AG10803 (cell line): ENCODE data around the gene PFN1.

Source experiments
- DNase-seq: peaks from one replicate; pipeline ENCODE4 v3.0.0; 2010; ENCODE audit warnings: low read depth
- H3K4me3 ChIP-seq: 2 replicates; pipeline ENCODE4 v1.5.1; 2011; ENCODE audit warnings: mild to moderate bottlenecking, low read length, control low read depth
- CTCF ChIP-seq: conservative IDR thresholded peaks from 2 replicates; pipeline ENCODE4 v1.5.1; 2011; ENCODE audit warnings: mild to moderate bottlenecking, low read length, control low read depth, inconsistent platforms

The PFN1 gene

GRCh38 chr17:4901648-4902344, 46.5 kb downstream of the PFN1 start:
- no peak for TF ChIP-seq CTCF
- DNase-seq: no peak
- no peak overlapping the region for H3K4me3 ChIP-seq

- TF ChIP-seq CTCF: no peak
- H3K4me3 ChIP-seq: no peak overlapping the region
- DNase-seq: no peak
Measured at GRCh38 chr17:4901108-4901647, 47.2 kb downstream of the PFN1 start.

GRCh38 chr17:4900231-4901107, 47.9 kb downstream of the PFN1 start:
- no peak for TF ChIP-seq CTCF
- H3K4me3 ChIP-seq: peak overlapping the region; percentile 69
- no peak for DNase-seq

GRCh38 chr17:4899341-4900230, 48.7 kb downstream of the PFN1 start, which contains the start of gene C17orf107:
TSS of gene C17orf107 (plus strand) at chr17:4899536. CDS start at chr17:4899763, 227 bp downstream.
- no peak for TF ChIP-seq CTCF
- DNase-seq: peak; percentile 65
- peak within 1 kb of the TSS; percentile 69 for H3K4me3 ChIP-seq

GRCh38 chr17:4898927-4899326, 49.4 kb downstream of the PFN1 start:
- peak overlapping the region; percentile 69 for H3K4me3 ChIP-seq

More at GRCh38 chr17:4898927-4899326, 49.4 kb downstream of the PFN1 start:
- no peak for DNase-seq
- TF ChIP-seq CTCF: no peak
